ENCODE measurements around the gene RAB7B. TPM values are rescaled to one million over a fixed set of nuclear protein-coding genes. Genes with fewer than 3 reads are reported as not detected.

The RAB7B gene
- total and polyA plus RNA-seq, 2 of the 4 experiments (the other 2 are of a cell fraction) = 9.1 to 14.7 TPM

- ChIA-PET CTCF (interaction anchor here (1.0 kb wide), 1 partner anchor 11 kb away, joined by 4 read pairs; no protein-coding TSS in a partner anchor), POLR2A (ENCODE audit: unreplicated experiment) (no interaction called here)
- Histone ChIP-seq H3K18ac (ENCODE audit: low read depth, low read length) (no peak overlapping the region), H4K5ac (ENCODE audit: low read depth, low read length) (no peak overlapping the region), H4K91ac (ENCODE audit: insufficient read depth, low read depth, low read length) (no peak overlapping the region), H3K79me1 (ENCODE audit: low read depth in 1 of 2, low read length in 2 of 2) (no peaks in the 10 kb centered on the region), H3K56ac (ENCODE audit: extremely low read depth, insufficient read depth, low read length) (no peak overlapping the region), H4K20me1 (ENCODE audit: insufficient read depth, low read length) (no peaks in the 10 kb centered on the region), H3K4ac (ENCODE audit: low read depth, low read length) (no peak overlapping the region), H3K9me1 (ENCODE audit: insufficient read depth, low read length) (no peaks in the 10 kb centered on the region), H4K8ac (ENCODE audit: low read depth in 2 of 2, low read length in 2 of 2) (no peak overlapping the region), H3K14ac (replicated peaks; ENCODE audit: low read depth, low read length) (no peak overlapping the region), H3K27me3 (ENCODE audit: control insufficient read depth, insufficient read depth, low read length) (peaks cover 42% of the 10 kb centered on the region), H2AK5ac (ENCODE audit: low read depth, low read length) (no peak overlapping the region), H3K4me1 (ENCODE audit: control insufficient read depth, insufficient read depth, low read length) (no peaks in the 10 kb centered on the region), H3K27ac (ENCODE audit: insufficient read depth, low read length) (no peak overlapping the region), H2AFZ (replicated peaks; ENCODE audit: low read length, poor library complexity) (no peak overlapping the region), H2AK9ac (replicated peaks; ENCODE audit: low read depth, low read length, poor library complexity) (no peak overlapping the region), H3K36me3 (ENCODE audit: control insufficient read depth, insufficient read depth, low read length) (no peaks in the 10 kb centered on the region), H2BK15ac (ENCODE audit: low read depth, low read length) (no peak overlapping the region), H3K9ac (ENCODE audit: low read depth, low read length) (no peak overlapping the region), H3K9me3 (ENCODE audit: control insufficient read depth, insufficient read depth, low read length) (no peaks in the 10 kb centered on the region), H3K23ac (ENCODE audit: low read depth, low read length) (no peak overlapping the region), H2BK20ac (ENCODE audit: low read depth, low read length) (no peak overlapping the region), H3K4me3 (ENCODE audit: insufficient read depth, low read depth, low read length) (no peak overlapping the region), H3K4me2 (ENCODE audit: low read depth, low read length) (no peak overlapping the region), H2BK120ac (ENCODE audit: low read depth, low read length) (no peak overlapping the region), H2BK5ac (ENCODE audit: low read depth, low read length, poor library complexity, severe bottlenecking) (no peak overlapping the region)
- DNase-seq (no peak), ATAC-seq (ENCODE audit: low read depth) (no peak)
- intact Hi-C loops (cut with micrococcal nuclease) (no loop called here), in situ Hi-C loops (cut with MboI; ENCODE audit: low sequenced_read_pairs) (no loop called here), dilution Hi-C loops (cut with HindIII; ENCODE audit: low sequenced_read_pairs, unreplicated experiment) (no loop called here)
- BruUV-seq (replicated peaks) = no TSS peak
- no CpG with 5 or more reads among the region's 5 CpGs for WGBS, 2 experiments (ENCODE audit: extremely low coverage in 2 of 2, insufficient read length in 1 of 2)
- TF ChIP-seq RCOR1 (IDR thresholded peaks at IDR 0.05; ENCODE audit: insufficient replicate concordance, low read length) (no peak), CHD1 (IDR thresholded peaks at IDR 0.05; ENCODE audit: low read depth, low read length) (no peak), RFX5 (IDR thresholded peaks at IDR 0.05; ENCODE audit: low read depth, low read length) (no peak), NFE2L2 (IDR thresholded peaks at IDR 0.05; ENCODE audit: low read depth, low read length) (no peak), CTCF (conservative IDR thresholded peaks at IDR 0.05; ENCODE audit: low read depth, low read length) (no peak), ELK1 (IDR thresholded peaks at IDR 0.05; ENCODE audit: borderline replicate concordance, low read depth, low read length) (no peak)
Measured at GRCh38 chr1:206040328-206040727, 37.1 kb upstream of the RAB7B start.

Measured in IMR-90 (cell line).